AG20443 (cell line): ENCODE results near the gene ZNF428.
"Not testable (repeated sequence)": the region's sequence is repeated elsewhere in the genome, so short reads cannot be mapped to it uniquely, and the experiment has no call there.

Experiments used
- DNase-seq: peaks from one replicate; pipeline ENCODE4 v3.0.0; 2012; ENCODE audit warnings: low spot score, mixed read lengths

The ZNF428 gene

GRCh38 chr19:43619262-43620060 lies at the start of gene ZNF428:
ZNF428 (minus strand) TSS chr19:43619629; CDS start chr19:43614304, 5,325 bp downstream.
- DNase-seq: peak; percentile 99

GRCh38 chr19:43668406-43669109 lies 49.1 kb upstream of the ZNF428 start:
- DNase-seq: peak; percentile 98

GRCh38 chr19:43667876-43668405 lies 48.5 kb upstream of the ZNF428 start:
- DNase-seq: no peak

- DNase-seq: no peak
Measured at GRCh38 chr19:43667126-43667875, 47.9 kb upstream of the ZNF428 start.

- no peak for DNase-seq
Measured at GRCh38 chr19:43664018-43664417, 44.6 kb upstream of the ZNF428 start.

GRCh38 chr19:43662487-43662886 lies 43.1 kb upstream of the ZNF428 start:
- peak; percentile 25 for DNase-seq

GRCh38 chr19:43660971-43661360 lies 41.5 kb upstream of the ZNF428 start:
- DNase-seq: no peak

GRCh38 chr19:43660301-43660970 lies 41.0 kb upstream of the ZNF428 start:
- no peak for DNase-seq

- DNase-seq: no peak
Measured at GRCh38 chr19:43658494-43658893, 39.1 kb upstream of the ZNF428 start.

GRCh38 chr19:43658001-43658400 lies 38.6 kb upstream of the ZNF428 start:
- DNase-seq: no peak

- DNase-seq: no peak
Measured at GRCh38 chr19:43656436-43656835, 37.0 kb upstream of the ZNF428 start.

- DNase-seq: no peak
Measured at GRCh38 chr19:43652546-43652874, 33.1 kb upstream of the ZNF428 start.

GRCh38 chr19:43651758-43652545 lies 32.5 kb upstream of the ZNF428 start:
- DNase-seq: peak; percentile 72

GRCh38 chr19:43650276-43650675 lies 30.8 kb upstream of the ZNF428 start:
- not testable (repeated sequence) for DNase-seq

- no peak for DNase-seq
Measured at GRCh38 chr19:43649514-43649913, 30.1 kb upstream of the ZNF428 start.

- no peak for DNase-seq
Measured at GRCh38 chr19:43648633-43649032, 29.2 kb upstream of the ZNF428 start.

- no peak for DNase-seq
Measured at GRCh38 chr19:43644181-43644580, 24.8 kb upstream of the ZNF428 start.

GRCh38 chr19:43643326-43643725 lies 23.9 kb upstream of the ZNF428 start:
- DNase-seq: no peak

GRCh38 chr19:43642531-43642930 lies 23.1 kb upstream of the ZNF428 start:
- DNase-seq: no peak

- no peak for DNase-seq
Measured at GRCh38 chr19:43641333-43641732, 21.9 kb upstream of the ZNF428 start.

GRCh38 chr19:43640424-43640757 lies 21.0 kb upstream of the ZNF428 start:
- DNase-seq: no peak
